WTC11 (cell line): ENCODE results near the gene GRPEL1. TPM values are rescaled to one million over a fixed set of nuclear protein-coding genes. Genes with fewer than 3 reads are reported as not detected.

ENCODE experiments used
- ATAC-seq: fragments of 200-7000 bp; cut with Tn5 transposase; 2 replicates; pipeline ENCODE4 v1.10.0; 2021; ENCODE audit warnings: mild to moderate bottlenecking, moderate library complexity
- CTCF ChIA-PET: fragments of 300-600 bp; sonication (Branson Sonifier 250); formaldehyde crosslinking; loops from one replicate; lab custom pipeline; 2021; ENCODE audit warnings: antibody characterized with exemption; lab: Charles Lee
- POLR2A ChIA-PET: fragments of 350-600 bp; sonication (Branson Sonifier 250); formaldehyde crosslinking; loops from one replicate; lab custom pipeline; 2021; ENCODE audit warnings: antibody characterized with exemption; lab: Charles Lee
- DNase-seq: peaks from one replicate; pipeline ENCODE4 v3.0.0; 2021; ENCODE audit warnings: low spot score
- H3K27ac Mint-ChIP-seq: 2 replicates; pipeline ENCODE4 v1.8.0; 2021; ENCODE audit warnings: mixed read lengths
- H3K27me3 Mint-ChIP-seq: 2 replicates; pipeline ENCODE4 v1.8.0; 2021; ENCODE audit warnings: low read depth, mild to moderate bottlenecking, moderate library complexity, mixed read lengths
- H3K36me3 Mint-ChIP-seq: 2 replicates; pipeline ENCODE4 v1.8.0; 2021; ENCODE audit warnings: mixed read lengths
- H3K4me1 Mint-ChIP-seq: 2 replicates; pipeline ENCODE4 v1.8.0; 2022; ENCODE audit warnings: mixed read lengths
- H3K4me3 Mint-ChIP-seq: 2 replicates; pipeline ENCODE4 v1.8.0; 2021; ENCODE audit warnings: mild to moderate bottlenecking, moderate library complexity, mixed read lengths
- H3K9me3 Mint-ChIP-seq: 2 replicates; pipeline ENCODE4 v1.8.0; 2021; ENCODE audit warnings: mixed read lengths
- FOXP1 ChIP-seq: sonication (generic); formaldehyde crosslinking; IDR thresholded peaks from 2 replicates; pipeline ENCODE4 v1.8.0; 2022; ENCODE audit warnings: missing genetic modification reagents, mild to moderate bottlenecking, moderate library complexity, borderline replicate concordance
- KAT7 ChIP-seq: sonication (generic); formaldehyde crosslinking; IDR thresholded peaks from 2 replicates; pipeline ENCODE4 v1.8.1; 2023; ENCODE audit warnings: missing genetic modification reagents, mild to moderate bottlenecking, borderline replicate concordance
- TP53 ChIP-seq: sonication (generic); formaldehyde crosslinking; IDR thresholded peaks from 2 replicates; pipeline ENCODE4 v1.8.1; 2023; ENCODE audit warnings: mild to moderate bottlenecking, missing genetic modification reagents
- ZBTB21 ChIP-seq: sonication (generic); formaldehyde crosslinking; IDR thresholded peaks from 2 replicates; pipeline ENCODE4 v1.8.1; 2023; ENCODE audit warnings: mild to moderate bottlenecking, missing genetic modification reagents, borderline replicate concordance
- ZNF232 ChIP-seq: sonication (generic); formaldehyde crosslinking; IDR thresholded peaks from 2 replicates; pipeline ENCODE4 v1.8.0; 2022; ENCODE audit warnings: mild to moderate bottlenecking, missing genetic modification reagents
- ZNF263 ChIP-seq: sonication (generic); formaldehyde crosslinking; IDR thresholded peaks from 2 replicates; pipeline ENCODE4 v1.8.1; 2022; ENCODE audit warnings: low read depth, mild to moderate bottlenecking, moderate library complexity, missing genetic modification reagents
- total RNA-seq: library from RNA; stranded (reverse); gene quantifications from 3 replicates; pipeline ENCODE4 v1.2.3, GENCODE V29; 2021
- TF ChIP-seq, protein P1 (sequence below): fragments of 250-450 bp; sonication (Bioruptor Pico); IDR thresholded peaks from 2 replicates; pipeline ENCODE4 v1.8.0; 2021; ENCODE audit warnings: mild to moderate bottlenecking
- TF ChIP-seq, protein P2 (sequence below): sonication (generic); formaldehyde crosslinking; conservative IDR thresholded peaks from 2 replicates; pipeline ENCODE4 v1.8.1; 2022; ENCODE audit warnings: mild to moderate bottlenecking, missing genetic modification reagents
- TF ChIP-seq, protein P3 (sequence below): sonication (generic); formaldehyde crosslinking; IDR thresholded peaks from 2 replicates; pipeline ENCODE4 v1.8.1; 2023; ENCODE audit warnings: mild to moderate bottlenecking, moderate library complexity, missing genetic modification reagents
- TF ChIP-seq, protein P4 (sequence below): sonication (generic); formaldehyde crosslinking; IDR thresholded peaks from 2 replicates; pipeline ENCODE4 v1.8.1; 2023; ENCODE audit warnings: mild to moderate bottlenecking, missing genetic modification reagents, borderline replicate concordance
- TF ChIP-seq, protein P5 (sequence below): sonication (generic); formaldehyde crosslinking; IDR thresholded peaks from 2 replicates; pipeline ENCODE4 v1.8.1; 2023; ENCODE audit warnings: mild to moderate bottlenecking, missing genetic modification reagents

GRPEL1 gene
- total RNA-seq, 1 experiment from 2014 or later = 50.0 TPM

DNA sequence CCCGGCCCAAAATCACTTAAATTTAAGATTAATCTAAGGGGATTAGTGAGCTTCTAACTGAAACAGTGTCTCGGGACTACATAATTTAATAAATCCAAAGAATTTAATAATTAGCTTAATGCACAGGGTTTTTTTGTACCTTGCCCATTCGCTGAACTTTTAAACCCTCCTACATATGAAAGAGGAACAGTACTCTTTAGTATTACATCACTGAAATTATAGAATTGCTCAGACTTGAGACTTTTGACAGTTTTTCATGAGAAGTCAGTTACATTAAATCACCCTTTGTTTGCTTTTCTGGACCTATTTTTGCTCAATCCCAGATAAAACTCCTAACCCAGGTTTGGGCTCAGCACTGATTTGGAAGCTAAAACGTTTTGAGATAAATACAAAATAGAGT is 27.1 kb downstream of the GRPEL1 start:
- Mint-ChIP-seq H3K4me1 (peaks cover 28% of the 10 kb centered on the region), H3K9me3 (no peaks in the 10 kb centered on the region), H3K27ac (no peak overlapping the region), H3K36me3 (no peaks in the 10 kb centered on the region), H3K27me3 (peaks cover 30% of the 10 kb centered on the region), H3K4me3 (no peak overlapping the region)
- DNase-seq (no peak), ATAC-seq (no peak)
- TF ChIP-seq, protein P1, sequence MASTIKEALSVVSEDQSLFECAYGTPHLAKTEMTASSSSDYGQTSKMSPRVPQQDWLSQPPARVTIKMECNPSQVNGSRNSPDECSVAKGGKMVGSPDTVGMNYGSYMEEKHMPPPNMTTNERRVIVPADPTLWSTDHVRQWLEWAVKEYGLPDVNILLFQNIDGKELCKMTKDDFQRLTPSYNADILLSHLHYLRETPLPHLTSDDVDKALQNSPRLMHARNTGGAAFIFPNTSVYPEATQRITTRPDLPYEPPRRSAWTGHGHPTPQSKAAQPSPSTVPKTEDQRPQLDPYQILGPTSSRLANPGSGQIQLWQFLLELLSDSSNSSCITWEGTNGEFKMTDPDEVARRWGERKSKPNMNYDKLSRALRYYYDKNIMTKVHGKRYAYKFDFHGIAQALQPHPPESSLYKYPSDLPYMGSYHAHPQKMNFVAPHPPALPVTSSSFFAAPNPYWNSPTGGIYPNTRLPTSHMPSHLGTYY (CRISPR knock-in tag) = no peak
- TF ChIP-seq TP53 (CRISPR knock-in tag) = no peak
- ChIA-PET CTCF (interaction anchor here (3.2 to 6.9 kb wide), 2 partner anchors 27 to 61 kb away, joined by 25 to 118 read pairs; partner anchors contain the start of gene GRPEL1), POLR2A (no interaction called here)

DNA sequence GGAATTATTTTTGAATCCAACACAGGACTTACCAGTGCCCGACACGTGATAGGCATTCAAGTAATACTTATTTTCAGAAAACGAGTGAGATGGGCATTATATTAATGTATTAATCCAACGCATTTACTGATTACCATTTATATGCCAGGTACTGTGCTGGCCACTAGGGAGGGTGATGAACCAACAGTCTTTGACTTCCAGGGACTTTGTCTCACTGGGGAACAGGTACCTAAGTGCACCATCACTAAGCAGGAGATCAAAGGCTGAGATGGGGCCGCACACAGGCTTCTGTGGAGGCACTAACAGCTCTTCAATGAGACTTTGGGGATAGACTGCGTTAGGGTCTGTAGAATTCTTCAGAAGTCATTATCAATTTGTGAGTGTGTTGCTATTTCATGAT is 30.4 kb downstream of the GRPEL1 start:
- H3K4me3 Mint-ChIP-seq = no peak overlapping the region
- H3K4me1 Mint-ChIP-seq = peaks cover 10% of the 10 kb centered on the region
- H3K36me3 Mint-ChIP-seq = peaks cover 2% of the 10 kb centered on the region; the same call in 1 of the 2 replicates
- TF ChIP-seq FOXP1 (CRISPR knock-in tag) = no peak
- no peak for TF ChIP-seq ZNF232
- TF ChIP-seq, protein P2, sequence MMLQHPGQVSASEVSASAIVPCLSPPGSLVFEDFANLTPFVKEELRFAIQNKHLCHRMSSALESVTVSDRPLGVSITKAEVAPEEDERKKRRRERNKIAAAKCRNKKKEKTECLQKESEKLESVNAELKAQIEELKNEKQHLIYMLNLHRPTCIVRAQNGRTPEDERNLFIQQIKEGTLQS (CRISPR knock-in tag) = no peak
- TF ChIP-seq, protein P3, sequence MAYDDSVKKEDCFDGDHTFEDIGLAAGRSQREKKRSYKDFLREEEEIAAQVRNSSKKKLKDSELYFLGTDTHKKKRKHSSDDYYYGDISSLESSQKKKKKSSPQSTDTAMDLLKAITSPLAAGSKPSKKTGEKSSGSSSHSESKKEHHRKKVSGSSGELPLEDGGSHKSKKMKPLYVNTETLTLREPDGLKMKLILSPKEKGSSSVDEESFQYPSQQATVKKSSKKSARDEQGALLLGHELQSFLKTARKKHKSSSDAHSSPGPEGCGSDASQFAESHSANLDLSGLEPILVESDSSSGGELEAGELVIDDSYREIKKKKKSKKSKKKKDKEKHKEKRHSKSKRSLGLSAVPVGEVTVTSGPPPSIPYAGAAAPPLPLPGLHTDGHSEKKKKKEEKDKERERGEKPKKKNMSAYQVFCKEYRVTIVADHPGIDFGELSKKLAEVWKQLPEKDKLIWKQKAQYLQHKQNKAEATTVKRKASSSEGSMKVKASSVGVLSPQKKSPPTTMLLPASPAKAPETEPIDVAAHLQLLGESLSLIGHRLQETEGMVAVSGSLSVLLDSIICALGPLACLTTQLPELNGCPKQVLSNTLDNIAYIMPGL (CRISPR knock-in tag) = no peak
- TF ChIP-seq, protein P4, sequence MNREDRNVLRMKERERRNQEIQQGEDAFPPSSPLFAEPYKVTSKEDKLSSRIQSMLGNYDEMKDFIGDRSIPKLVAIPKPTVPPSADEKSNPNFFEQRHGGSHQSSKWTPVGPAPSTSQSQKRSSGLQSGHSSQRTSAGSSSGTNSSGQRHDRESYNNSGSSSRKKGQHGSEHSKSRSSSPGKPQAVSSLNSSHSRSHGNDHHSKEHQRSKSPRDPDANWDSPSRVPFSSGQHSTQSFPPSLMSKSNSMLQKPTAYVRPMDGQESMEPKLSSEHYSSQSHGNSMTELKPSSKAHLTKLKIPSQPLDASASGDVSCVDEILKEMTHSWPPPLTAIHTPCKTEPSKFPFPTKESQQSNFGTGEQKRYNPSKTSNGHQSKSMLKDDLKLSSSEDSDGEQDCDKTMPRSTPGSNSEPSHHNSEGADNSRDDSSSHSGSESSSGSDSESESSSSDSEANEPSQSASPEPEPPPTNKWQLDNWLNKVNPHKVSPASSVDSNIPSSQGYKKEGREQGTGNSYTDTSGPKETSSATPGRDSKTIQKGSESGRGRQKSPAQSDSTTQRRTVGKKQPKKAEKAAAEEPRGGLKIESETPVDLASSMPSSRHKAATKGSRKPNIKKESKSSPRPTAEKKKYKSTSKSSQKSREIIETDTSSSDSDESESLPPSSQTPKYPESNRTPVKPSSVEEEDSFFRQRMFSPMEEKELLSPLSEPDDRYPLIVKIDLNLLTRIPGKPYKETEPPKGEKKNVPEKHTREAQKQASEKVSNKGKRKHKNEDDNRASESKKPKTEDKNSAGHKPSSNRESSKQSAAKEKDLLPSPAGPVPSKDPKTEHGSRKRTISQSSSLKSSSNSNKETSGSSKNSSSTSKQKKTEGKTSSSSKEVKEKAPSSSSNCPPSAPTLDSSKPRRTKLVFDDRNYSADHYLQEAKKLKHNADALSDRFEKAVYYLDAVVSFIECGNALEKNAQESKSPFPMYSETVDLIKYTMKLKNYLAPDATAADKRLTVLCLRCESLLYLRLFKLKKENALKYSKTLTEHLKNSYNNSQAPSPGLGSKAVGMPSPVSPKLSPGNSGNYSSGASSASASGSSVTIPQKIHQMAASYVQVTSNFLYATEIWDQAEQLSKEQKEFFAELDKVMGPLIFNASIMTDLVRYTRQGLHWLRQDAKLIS = no peak
- no peak for TF ChIP-seq ZBTB21 (CRISPR knock-in tag)
- TF ChIP-seq, protein P5, sequence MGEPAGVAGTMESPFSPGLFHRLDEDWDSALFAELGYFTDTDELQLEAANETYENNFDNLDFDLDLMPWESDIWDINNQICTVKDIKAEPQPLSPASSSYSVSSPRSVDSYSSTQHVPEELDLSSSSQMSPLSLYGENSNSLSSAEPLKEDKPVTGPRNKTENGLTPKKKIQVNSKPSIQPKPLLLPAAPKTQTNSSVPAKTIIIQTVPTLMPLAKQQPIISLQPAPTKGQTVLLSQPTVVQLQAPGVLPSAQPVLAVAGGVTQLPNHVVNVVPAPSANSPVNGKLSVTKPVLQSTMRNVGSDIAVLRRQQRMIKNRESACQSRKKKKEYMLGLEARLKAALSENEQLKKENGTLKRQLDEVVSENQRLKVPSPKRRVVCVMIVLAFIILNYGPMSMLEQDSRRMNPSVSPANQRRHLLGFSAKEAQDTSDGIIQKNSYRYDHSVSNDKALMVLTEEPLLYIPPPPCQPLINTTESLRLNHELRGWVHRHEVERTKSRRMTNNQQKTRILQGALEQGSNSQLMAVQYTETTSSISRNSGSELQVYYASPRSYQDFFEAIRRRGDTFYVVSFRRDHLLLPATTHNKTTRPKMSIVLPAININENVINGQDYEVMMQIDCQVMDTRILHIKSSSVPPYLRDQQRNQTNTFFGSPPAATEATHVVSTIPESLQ (CRISPR knock-in tag) = no peak
- no peak for TF ChIP-seq KAT7
- no peak for TF ChIP-seq ZNF263
- TF ChIP-seq, all 79 proteins: peak for 0
- DNase-seq = no peak
- no peaks in the 10 kb centered on the region for H3K9me3 Mint-ChIP-seq
- ATAC-seq = no peak
- ChIA-PET POLR2A (no interaction called here), CTCF (interaction anchor here (1.9 kb wide), 1 partner anchor 34 kb away, joined by 5 read pairs; no protein-coding TSS in a partner anchor)
- H3K27me3 Mint-ChIP-seq = peaks cover 26% of the 10 kb centered on the region
- no peak overlapping the region for H3K27ac Mint-ChIP-seq
